Suprapubic skin (tissue), 4 donors: ENCODE results near the gene URAD. TPM values are rescaled to one million over a fixed set of nuclear protein-coding genes. Genes with fewer than 3 reads are reported as not detected.
"Not testable (repeated sequence)": the region's sequence is repeated elsewhere in the genome, so short reads cannot be mapped to it uniquely, and the experiment has no call there.

Source experiments
- DNase-seq, 2 donors: peaks; one replicate each; pipeline ENCODE4 v3.0.0-alpha.2; 2019; ENCODE audit warnings: low spot score in 2 of 2
- H3K27ac ChIP-seq: fragments of 200-600 bp; sonication (generic); one replicate; pipeline ENCODE4 v1.5.1; 2019
- H3K27me3 ChIP-seq: fragments of 200-600 bp; sonication (generic); one replicate; pipeline ENCODE4 v1.5.1; 2019
- H3K36me3 ChIP-seq: fragments of 200-600 bp; sonication (generic); one replicate; pipeline ENCODE4 v1.5.1; 2019
- H3K4me1 ChIP-seq: fragments of 200-600 bp; sonication (generic); one replicate; pipeline ENCODE4 v1.5.1; 2019
- H3K4me3 ChIP-seq: fragments of 200-600 bp; sonication (generic); one replicate; pipeline ENCODE4 v1.5.1; 2019; ENCODE audit warnings: mild to moderate bottlenecking
- H3K9me3 ChIP-seq: fragments of 200-600 bp; sonication (generic); one replicate; pipeline ENCODE4 v1.5.1; 2019
- EP300 ChIP-seq: sonication (generic); formaldehyde crosslinking; IDR thresholded peaks from one replicate; pipeline ENCODE4 v1.6.1; 2017; ENCODE audit warnings: antibody characterized with exemption
- POLR2A ChIP-seq, 2 donors: fragments of 450-650 bp; IDR thresholded peaks; one replicate each; pipeline ENCODE4 v1.6.1; 2017; ENCODE audit warnings: antibody characterized with exemption in 2 of 2, mild to moderate bottlenecking in 2 of 2, moderate library complexity in 2 of 2
- POLR2AphosphoS5 ChIP-seq, 3 donors: sonication (generic); formaldehyde crosslinking; IDR thresholded peaks; one replicate each; pipeline ENCODE4 v1.6.1; 2017; ENCODE audit warnings: antibody characterized with exemption in 3 of 3
- WGBS: methylation state at CpG from one replicate; pipeline ENCODE4 v1.1.5; 2018; 5-methylcytosine and 5-hydroxymethylcytosine counted together
- total RNA-seq, 4 donors: library from RNA; depleted of rRNA; stranded (reverse); fragments of >200 nt; gene quantifications; one replicate each; pipeline ENCODE4 v1.1.0, GENCODE V29; 2016
- TF ChIP-seq, protein P1 (sequence below), 2 donors: fragments of 200-600 bp in 1 of 2; fragments of 450-650 bp in 1 of 2; sonication (generic) in 1 of 2; IDR thresholded peaks; one replicate each; pipeline ENCODE4 v1.5.1; 2016 to 2019; ENCODE audit warnings: antibody characterized with exemption in 2 of 2, mild to moderate bottlenecking in 1 of 2, moderate library complexity in 1 of 2

The URAD gene
- total RNA-seq, 4 donors from 2014 or later: not detected

- Histone ChIP-seq H3K4me1 (peaks cover 30% of the 10 kb centered on the region), H3K27me3 (peaks cover 98% of the 10 kb centered on the region), H3K4me3 (no peak overlapping the region), H3K36me3 (no peaks in the 10 kb centered on the region), H3K9me3 (no peaks in the 10 kb centered on the region), H3K27ac (no peak overlapping the region)
- no peak for TF ChIP-seq EP300
- TF ChIP-seq POLR2A (IDR thresholded peaks at IDR 0.05): no peak
- TF ChIP-seq, protein P1, sequence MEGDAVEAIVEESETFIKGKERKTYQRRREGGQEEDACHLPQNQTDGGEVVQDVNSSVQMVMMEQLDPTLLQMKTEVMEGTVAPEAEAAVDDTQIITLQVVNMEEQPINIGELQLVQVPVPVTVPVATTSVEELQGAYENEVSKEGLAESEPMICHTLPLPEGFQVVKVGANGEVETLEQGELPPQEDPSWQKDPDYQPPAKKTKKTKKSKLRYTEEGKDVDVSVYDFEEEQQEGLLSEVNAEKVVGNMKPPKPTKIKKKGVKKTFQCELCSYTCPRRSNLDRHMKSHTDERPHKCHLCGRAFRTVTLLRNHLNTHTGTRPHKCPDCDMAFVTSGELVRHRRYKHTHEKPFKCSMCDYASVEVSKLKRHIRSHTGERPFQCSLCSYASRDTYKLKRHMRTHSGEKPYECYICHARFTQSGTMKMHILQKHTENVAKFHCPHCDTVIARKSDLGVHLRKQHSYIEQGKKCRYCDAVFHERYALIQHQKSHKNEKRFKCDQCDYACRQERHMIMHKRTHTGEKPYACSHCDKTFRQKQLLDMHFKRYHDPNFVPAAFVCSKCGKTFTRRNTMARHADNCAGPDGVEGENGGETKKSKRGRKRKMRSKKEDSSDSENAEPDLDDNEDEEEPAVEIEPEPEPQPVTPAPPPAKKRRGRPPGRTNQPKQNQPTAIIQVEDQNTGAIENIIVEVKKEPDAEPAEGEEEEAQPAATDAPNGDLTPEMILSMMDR (IDR thresholded peaks at IDR 0.05): no peak
- no peak for TF ChIP-seq POLR2AphosphoS5 (IDR thresholded peaks at IDR 0.05)
- 12% methylated on average over 7 of the region's 18 CpGs for WGBS
- no peak for DNase-seq
Measured at GRCh38 chr13:27967203-27967735, 21.2 kb downstream of the URAD start.

GRCh38 chr13:27966641-27967202 is 21.8 kb downstream of the URAD start:
- Histone ChIP-seq H3K9me3 (no peaks in the 10 kb centered on the region), H3K4me3 (no peak overlapping the region), H3K27me3 (peaks cover 96% of the 10 kb centered on the region), H3K27ac (no peak overlapping the region), H3K36me3 (no peaks in the 10 kb centered on the region), H3K4me1 (peaks cover 30% of the 10 kb centered on the region)
- TF ChIP-seq, protein P1 (IDR thresholded peaks at IDR 0.05): no peak
- no peak for DNase-seq
- WGBS: 0% methylated on average over 3 of the region's 38 CpGs

DNA sequence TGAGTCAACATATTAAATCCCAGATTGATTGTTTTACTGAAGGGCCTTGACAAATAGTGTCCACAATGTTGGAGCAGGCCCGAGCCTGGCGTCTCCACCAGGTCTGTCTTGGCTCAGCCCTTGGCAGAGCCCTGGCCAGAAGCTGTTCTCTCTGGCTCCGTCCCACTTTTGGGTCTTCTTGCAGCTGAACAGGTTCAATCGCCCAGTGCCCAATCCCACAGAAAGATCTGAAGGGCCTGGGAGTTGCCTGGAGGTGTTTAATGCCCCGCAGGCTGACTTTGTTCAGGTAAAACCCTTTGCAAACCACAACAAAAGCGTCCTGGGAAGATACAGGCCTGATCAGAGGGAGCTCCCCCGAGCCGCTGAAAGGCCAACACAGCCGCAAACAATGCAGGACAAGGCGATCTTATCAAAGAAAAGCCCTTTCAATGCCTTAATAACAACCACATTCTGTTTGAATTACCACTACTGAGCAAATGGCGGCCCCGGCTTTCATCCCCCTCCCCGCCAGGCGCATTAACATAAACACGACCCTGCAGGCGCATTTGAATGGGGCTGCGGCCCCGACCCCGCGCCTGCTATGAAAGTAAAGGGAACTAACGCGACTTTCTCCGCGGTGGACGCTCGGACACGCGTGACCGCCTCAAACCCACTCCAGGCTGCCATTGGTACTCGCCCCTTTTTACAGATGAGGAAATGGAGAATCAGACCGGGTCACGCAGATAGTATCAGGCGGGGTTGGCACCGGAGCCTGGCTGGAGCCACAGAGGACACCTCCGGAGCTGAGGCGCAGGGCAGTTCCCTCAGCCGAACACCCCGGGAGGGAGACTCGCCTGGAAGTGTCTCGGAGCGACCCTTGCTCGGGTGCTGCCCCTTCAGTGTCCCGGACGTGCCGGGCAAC is 22.5 kb downstream of the URAD start:
- TF ChIP-seq POLR2AphosphoS5 (IDR thresholded peaks at IDR 0.05): no peak
- no peak for TF ChIP-seq POLR2A (IDR thresholded peaks at IDR 0.05)
- no peak for TF ChIP-seq EP300
- TF ChIP-seq, protein P1 (IDR thresholded peaks at IDR 0.05): no peak
- H3K27me3 ChIP-seq: peaks cover 96% of the 10 kb centered on the region

GRCh38 chr13:27965343-27965739 is 23.2 kb downstream of the URAD start:
- DNase-seq: no peak
- Histone ChIP-seq H3K4me1 (peaks cover 41% of the 10 kb centered on the region), H3K9me3 (no peaks in the 10 kb centered on the region), H3K27me3 (peaks cover 96% of the 10 kb centered on the region), H3K27ac (no peak overlapping the region), H3K36me3 (no peaks in the 10 kb centered on the region), H3K4me3 (no peak overlapping the region)
- TF ChIP-seq, protein P1 (IDR thresholded peaks at IDR 0.05): no peak
- TF ChIP-seq EP300: no peak
- TF ChIP-seq POLR2A (IDR thresholded peaks at IDR 0.05): no peak
- TF ChIP-seq POLR2AphosphoS5 (IDR thresholded peaks at IDR 0.05): no peak
- WGBS: 70% methylated on average over 7 of the region's 7 CpGs

More for the DNA sequence above, 22.5 kb downstream of the URAD start:
- no peak overlapping the region for H3K27ac ChIP-seq
- no peaks in the 10 kb centered on the region for H3K9me3 ChIP-seq
- no peaks in the 10 kb centered on the region for H3K36me3 ChIP-seq
- no peak overlapping the region for H3K4me3 ChIP-seq
- peaks cover 34% of the 10 kb centered on the region for H3K4me1 ChIP-seq
- no peak for DNase-seq
- 18% methylated on average over 30 of the region's 45 CpGs for WGBS

DNA sequence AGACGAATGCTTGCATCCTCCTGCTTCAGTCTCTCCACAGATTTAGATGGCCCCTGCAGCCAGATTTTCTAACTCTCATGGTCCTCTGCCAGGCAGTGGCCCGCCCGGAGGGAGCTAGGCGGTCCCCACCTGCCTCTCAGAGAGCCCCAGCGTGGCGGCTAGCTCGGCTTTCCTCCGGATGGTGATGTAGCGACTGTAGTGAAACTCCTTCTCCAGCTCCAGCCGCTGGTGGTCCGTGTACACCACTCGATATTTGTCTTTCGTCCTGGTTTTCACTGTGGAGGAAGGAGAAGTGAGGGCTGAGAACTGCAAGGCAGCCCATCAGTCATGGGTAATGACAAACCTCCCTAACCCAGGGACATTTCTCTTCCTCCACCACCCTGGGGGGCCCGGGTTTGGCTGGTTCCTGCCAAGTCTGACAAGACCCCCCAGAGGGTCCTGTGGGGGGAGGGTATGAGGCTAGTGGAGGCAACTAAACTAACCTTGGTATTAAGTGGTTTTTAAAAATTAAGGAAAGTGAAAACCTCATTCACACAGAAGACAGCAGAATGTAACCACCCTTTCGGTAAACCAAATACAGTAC is 23.7 kb downstream of the URAD start:
- Histone ChIP-seq H3K4me3 (no peak overlapping the region), H3K4me1 (peaks cover 46% of the 10 kb centered on the region), H3K27me3 (peaks cover 96% of the 10 kb centered on the region), H3K9me3 (no peaks in the 10 kb centered on the region), H3K36me3 (no peaks in the 10 kb centered on the region), H3K27ac (no peak overlapping the region)
- TF ChIP-seq EP300 (no peak), POLR2A (IDR thresholded peaks at IDR 0.05) (no peak), POLR2AphosphoS5 (IDR thresholded peaks at IDR 0.05) (no peak)
- TF ChIP-seq, protein P1 (IDR thresholded peaks at IDR 0.05): no peak
- no peak for DNase-seq
- WGBS: 23% methylated on average over 14 of the region's 15 CpGs

GRCh38 chr13:27964206-27964605 is 24.3 kb downstream of the URAD start:
- H3K4me3 ChIP-seq, H3K27ac ChIP-seq, DNase-seq, H3K9me3 ChIP-seq, H3K36me3 ChIP-seq: not testable (repeated sequence)
- peaks cover 96% of the 10 kb centered on the region for H3K27me3 ChIP-seq
- 61% methylated on average over 13 of the region's 13 CpGs for WGBS
- H3K4me1 ChIP-seq: peaks cover 49% of the 10 kb centered on the region
